Activated T-cell treated with anti-CD3 and anti-CD28 coated beads for 4 hours (primary cell): ENCODE measurements around the gene HDC.

Source experiments
- DNase-seq: peaks from one replicate; pipeline ENCODE4 v3.0.0-alpha.2; 2020

The HDC gene

GRCh38 chr15:50265620-50266019 is at the start of gene HDC:
TSS of gene HDC (minus strand) at chr15:50265726. CDS start at chr15:50265623, 103 bp downstream.
- DNase-seq, result no peak

- DNase-seq, result no peak
Measured at GRCh38 chr15:50312636-50313035, 47.1 kb upstream of the HDC start.

GRCh38 chr15:50307799-50308198 is 42.3 kb upstream of the HDC start:
- no peak for DNase-seq

- no peak for DNase-seq
Measured at GRCh38 chr15:50304836-50305235, 39.3 kb upstream of the HDC start.

- no peak for DNase-seq
Measured at GRCh38 chr15:50302581-50302980, 37.1 kb upstream of the HDC start.

- no peak for DNase-seq
Measured at GRCh38 chr15:50298340-50298739, 32.8 kb upstream of the HDC start.

- DNase-seq, result no peak
Measured at GRCh38 chr15:50295966-50296365, 30.4 kb upstream of the HDC start.

- no peak for DNase-seq
Measured at GRCh38 chr15:50289749-50290148, 24.2 kb upstream of the HDC start.

GRCh38 chr15:50287324-50288116 is 22.0 kb upstream of the HDC start:
- DNase-seq, result no peak

GRCh38 chr15:50281427-50281826 is 15.9 kb upstream of the HDC start:
- no peak for DNase-seq

- no peak for DNase-seq
Measured at GRCh38 chr15:50280271-50280670, 14.7 kb upstream of the HDC start.

- DNase-seq, result no peak
Measured at GRCh38 chr15:50278496-50278895, 13.0 kb upstream of the HDC start.

GRCh38 chr15:50277370-50277769 is 11.8 kb upstream of the HDC start:
- DNase-seq, result no peak

- no peak for DNase-seq
Measured at GRCh38 chr15:50275908-50276307, 10.4 kb upstream of the HDC start.

- DNase-seq, result no peak
Measured at GRCh38 chr15:50275091-50275490, 9.6 kb upstream of the HDC start.

GRCh38 chr15:50267577-50267976 is 2.1 kb upstream of the HDC start:
- DNase-seq, result no peak

GRCh38 chr15:50262533-50262932 is 3.0 kb downstream of the HDC start:
- peak; percentile 22 for DNase-seq

- DNase-seq, result no peak
Measured at GRCh38 chr15:50261981-50262380, 3.5 kb downstream of the HDC start.

GRCh38 chr15:50260969-50261496 is 4.5 kb downstream of the HDC start:
- DNase-seq, result no peak

- DNase-seq, result no peak
Measured at GRCh38 chr15:50259276-50259675, 6.2 kb downstream of the HDC start.

GRCh38 chr15:50257924-50258323 is 7.6 kb downstream of the HDC start:
- DNase-seq, result no peak

- DNase-seq, result no peak
Measured at GRCh38 chr15:50257332-50257731, 8.2 kb downstream of the HDC start.

GRCh38 chr15:50256188-50257041 is 9.1 kb downstream of the HDC start:
- DNase-seq, result no peak

- DNase-seq, result no peak
Measured at GRCh38 chr15:50252556-50252955, 13.0 kb downstream of the HDC start.
